Keratinocyte (primary cell): ENCODE measurements around the gene TRIM47. TPM values are rescaled to one million over a fixed set of nuclear protein-coding genes. Genes with fewer than 3 reads are reported as not detected.
A peak's percentile ranks its signal among the peaks of the same experiment; 100 is the strongest.

ENCODE experiments used
- DNase-seq: peaks from one replicate; pipeline ENCODE4 v3.0.0-alpha.2; 2011; ENCODE audit warnings: low read depth, missing footprints, low spot score
- FAIRE-seq: peaks from 2 replicates; lab custom pipeline; 2011; peaks lifted over from hg19 to GRCh38; lab: Jason Lieb, UNC
- H2AFZ ChIP-seq: 2 replicates; pipeline ENCODE4 v1.6.0; 2012; ENCODE audit warnings: low read length, control low read depth, inconsistent platforms; ENCODE audit not compliant: control insufficient read depth
- H3K27ac ChIP-seq: 2 replicates; pipeline ENCODE4 v1.5.1; 2011; ENCODE audit warnings: low read length; ENCODE audit not compliant: control insufficient read depth, insufficient read depth
- H3K27me3 ChIP-seq: 3 replicates; pipeline ENCODE4 v1.6.0; 2011; ENCODE audit warnings: low read length; ENCODE audit not compliant: control insufficient read depth, insufficient read depth; ENCODE audit errors: extremely low read depth
- H3K36me3 ChIP-seq, 2 experiments: 2 replicates in 1 of 2; 3 replicates in 1 of 2; pipeline ENCODE4 v1.5.1; 2011; ENCODE audit warnings: low read length in 2 of 2, mild to moderate bottlenecking in 1 of 2; ENCODE audit not compliant: control insufficient read depth in 2 of 2, insufficient read depth in 2 of 2; ENCODE audit errors: extremely low read depth in 1 of 2
- H3K4me1 ChIP-seq: 3 replicates; pipeline ENCODE4 v1.5.1; 2011; ENCODE audit warnings: low read length; ENCODE audit not compliant: control insufficient read depth, insufficient read depth; ENCODE audit errors: extremely low read depth
- H3K4me2 ChIP-seq: 3 replicates; pipeline ENCODE4 v1.6.0; 2011; ENCODE audit warnings: low read depth, low read length; ENCODE audit not compliant: control insufficient read depth, insufficient read depth; ENCODE audit errors: extremely low read depth
- H3K4me3 ChIP-seq, 3 experiments: fragments of 200-600 bp in 1 of 3; sonication (generic) in 1 of 3; 2 replicates in 2 of 3; 3 replicates in 1 of 3; pipeline ENCODE4 v1.5.1; 2011 to 2016; ENCODE audit warnings: low read length in 3 of 3, mild to moderate bottlenecking in 3 of 3, control low read depth in 2 of 3, inconsistent platforms in 1 of 3, low read depth in 1 of 3, mixed read lengths in 1 of 3, mixed run types in 1 of 3, moderate library complexity in 1 of 3; ENCODE audit not compliant: control insufficient read depth in 2 of 3, insufficient read depth in 2 of 3; ENCODE audit errors: extremely low read depth in 1 of 3
- H3K79me2 ChIP-seq: 2 replicates; pipeline ENCODE4 v1.6.0; 2012; ENCODE audit warnings: low read length; ENCODE audit not compliant: control insufficient read depth, insufficient read depth
- H3K9ac ChIP-seq: 3 replicates; pipeline ENCODE4 v1.6.0; 2011; ENCODE audit warnings: low read length; ENCODE audit not compliant: control insufficient read depth, insufficient read depth; ENCODE audit errors: extremely low read depth
- H3K9me1 ChIP-seq: 3 replicates; pipeline ENCODE4 v1.6.0; 2011; ENCODE audit warnings: low read length; ENCODE audit not compliant: control insufficient read depth, insufficient read depth; ENCODE audit errors: extremely low read depth
- H3K9me3 ChIP-seq: 2 replicates; pipeline ENCODE4 v1.5.1; 2012; ENCODE audit warnings: low read depth, low read length; ENCODE audit not compliant: control insufficient read depth
- H4K20me1 ChIP-seq: 3 replicates; pipeline ENCODE4 v1.6.0; 2011; ENCODE audit warnings: low read length; ENCODE audit not compliant: control insufficient read depth, insufficient read depth; ENCODE audit errors: extremely low read depth
- CTCF ChIP-seq, 3 experiments: IDR thresholded peaks in 1 of 3; conservative IDR thresholded peaks in 1 of 3; optimal IDR thresholded peaks in 1 of 3; 2 replicates in 2 of 3; 3 replicates in 1 of 3; pipeline versions ENCODE3 to v1.5.1; 2011; ENCODE audit warnings: low read length in 3 of 3, mild to moderate bottlenecking in 3 of 3, moderate library complexity in 2 of 3, control low read depth in 1 of 3, inconsistent platforms in 1 of 3; ENCODE audit not compliant: insufficient read depth in 2 of 3; ENCODE audit errors: extremely low read depth in 1 of 3
- EZH2 ChIP-seq: IDR thresholded peaks from one replicate; pipeline ENCODE4 v1.6.1; 2012; ENCODE audit warnings: inconsistent platforms, mild to moderate bottlenecking, low read length, moderate library complexity
- dilution Hi-C: fragments of 300-500 bp; cut with MboI; formaldehyde crosslinking; loops from one replicate; pipeline ENCODE4 v1.7.0; 2020; ENCODE audit warnings: low sequenced_read_pairs; ENCODE audit not compliant: extremely low pct_ligation_motif_present
- polyA plus RNA-seq, 5 experiments: library from polyadenylated mRNA; depleted of rRNA in 3 of 5; stranded (reverse) in 3 of 5; stranded (forward) in 1 of 5; unstranded in 1 of 5; fragments of >200 nt; gene quantifications; 1 replicate in 1 of 5; 2 replicates in 3 of 5; 3 replicates in 1 of 5; pipeline versions ENCODE4 v1.2.1 to v1.2.3, GENCODE V29; 2011 to 2012; ENCODE audit warnings: missing spikeins in 2 of 5, low read depth in 1 of 5, low replicate concordance in 1 of 5

TRIM47 gene
- polyA plus RNA-seq, 1 donor (not counting 4 experiments of a cell fraction or from before 2014, with no cell fraction given): 9.4 TPM

- DNase-seq: no peak
- no peaks in the 10 kb centered on the region for H3K9me1 ChIP-seq
- FAIRE-seq: no peak
- H3K4me3 ChIP-seq: no peak overlapping the region
- H3K27ac ChIP-seq: no peak overlapping the region
- no peaks in the 10 kb centered on the region for H3K27me3 ChIP-seq
- no peak overlapping the region for H2AFZ ChIP-seq
- H3K4me2 ChIP-seq: no peak overlapping the region
- dilution Hi-C loops: no loop called here
- H3K4me1 ChIP-seq: peaks cover 20% of the 10 kb centered on the region
- H4K20me1 ChIP-seq: no peaks in the 10 kb centered on the region
- H3K36me3 ChIP-seq: peaks cover 20 to 33% of the 10 kb centered on the region in 2 experiments
- H3K9ac ChIP-seq: no peak overlapping the region
- H3K9me3 ChIP-seq: no peaks in the 10 kb centered on the region
- TF ChIP-seq CTCF (optimal IDR thresholded peaks at IDR 0.05 in 1 of 3, IDR thresholded peaks at IDR 0.05 in 1 of 3, conservative IDR thresholded peaks at IDR 0.05 in 1 of 3; ENCODE audit: extremely low read depth in 1 of 3, insufficient read depth in 2 of 3, low read length in 3 of 3) (no peak), EZH2 (no peak)
- H3K79me2 ChIP-seq: no peaks in the 10 kb centered on the region
Observed at GRCh38 chr17:75845933-75846691, 32.3 kb downstream of the TRIM47 start.

GRCh38 chr17:75845058-75845711, 33.2 kb downstream of the TRIM47 start:
- Histone ChIP-seq H3K9me1 (no peaks in the 10 kb centered on the region), H3K36me3 (peaks cover 15 to 28% of the 10 kb centered on the region in 2 experiments), H3K9ac (peak overlapping the region; percentile 58), H3K79me2 (no peaks in the 10 kb centered on the region), H3K4me1 (peaks cover 20% of the 10 kb centered on the region), H3K27ac (peak overlapping the region; percentile 60), H2AFZ (peak overlapping the region; percentile 49), H3K9me3 (no peaks in the 10 kb centered on the region), H3K4me2 (peak overlapping the region; percentile 78), H3K4me3 (peak overlapping the region in 2 of 3 experiments; percentile 35 to 43), H4K20me1 (no peaks in the 10 kb centered on the region), H3K27me3 (no peaks in the 10 kb centered on the region)
- dilution Hi-C loops: no loop called here
- FAIRE-seq (no peak), DNase-seq (no peak)
- peak; percentile 79 to 87 (median 83) for TF ChIP-seq CTCF (optimal IDR thresholded peaks at IDR 0.05 in 1 of 3, IDR thresholded peaks at IDR 0.05 in 1 of 3, conservative IDR thresholded peaks at IDR 0.05 in 1 of 3; ENCODE audit: extremely low read depth in 1 of 3, insufficient read depth in 2 of 3, low read length in 3 of 3)
- no peak for TF ChIP-seq EZH2
